Measurements from ENCODE around the gene NINJ2.
"Not testable (repeated sequence)": the region's sequence is repeated elsewhere in the genome, so short reads cannot be mapped to it uniquely, and the experiment has no call there.

Gene NINJ2

GRCh38 chr12:663293-663871, at the start of gene NINJ2:
NINJ2 (minus strand) TSS chr12:663445; CDS start chr12:663360, 85 bp downstream.
- H3K79me2 ChIP-seq (ENCODE audit: low read length) = no peaks in the 10 kb centered on the region
- H4K20me1 ChIP-seq (ENCODE audit: insufficient read depth, low read length) = no peaks in the 10 kb centered on the region
- H3K27ac ChIP-seq (ENCODE audit: low read length) = peak within 1 kb of the TSS; percentile 34
- H3K4me1 ChIP-seq (ENCODE audit: low read length) = peaks cover 85% of the 10 kb centered on the region
- no peaks in the 10 kb centered on the region for H3K9me3 ChIP-seq (ENCODE audit: insufficient read depth, low read length)
- peak within 1 kb of the TSS; percentile 74 for H3K4me2 ChIP-seq (ENCODE audit: low read length)
- H3K27me3 ChIP-seq (ENCODE audit: low read depth, low read length) = no peaks in the 10 kb centered on the region
- H3K9ac ChIP-seq (ENCODE audit: low read length) = peak within 1 kb of the TSS; percentile 59
- peak within 1 kb of the TSS; percentile 88 for H2AFZ ChIP-seq (ENCODE audit: low read depth, low read length)
- peaks cover 5% of the 10 kb centered on the region for H3K36me3 ChIP-seq (replicated peaks; ENCODE audit: low read depth, low read length)
- peak within 1 kb of the TSS; percentile 72 for H3K4me3 ChIP-seq (ENCODE audit: low read length)
- TF ChIP-seq EZH2phosphoT487 (IDR thresholded peaks at IDR 0.05; ENCODE audit: low read depth) = no peak
- TF ChIP-seq, protein P1, sequence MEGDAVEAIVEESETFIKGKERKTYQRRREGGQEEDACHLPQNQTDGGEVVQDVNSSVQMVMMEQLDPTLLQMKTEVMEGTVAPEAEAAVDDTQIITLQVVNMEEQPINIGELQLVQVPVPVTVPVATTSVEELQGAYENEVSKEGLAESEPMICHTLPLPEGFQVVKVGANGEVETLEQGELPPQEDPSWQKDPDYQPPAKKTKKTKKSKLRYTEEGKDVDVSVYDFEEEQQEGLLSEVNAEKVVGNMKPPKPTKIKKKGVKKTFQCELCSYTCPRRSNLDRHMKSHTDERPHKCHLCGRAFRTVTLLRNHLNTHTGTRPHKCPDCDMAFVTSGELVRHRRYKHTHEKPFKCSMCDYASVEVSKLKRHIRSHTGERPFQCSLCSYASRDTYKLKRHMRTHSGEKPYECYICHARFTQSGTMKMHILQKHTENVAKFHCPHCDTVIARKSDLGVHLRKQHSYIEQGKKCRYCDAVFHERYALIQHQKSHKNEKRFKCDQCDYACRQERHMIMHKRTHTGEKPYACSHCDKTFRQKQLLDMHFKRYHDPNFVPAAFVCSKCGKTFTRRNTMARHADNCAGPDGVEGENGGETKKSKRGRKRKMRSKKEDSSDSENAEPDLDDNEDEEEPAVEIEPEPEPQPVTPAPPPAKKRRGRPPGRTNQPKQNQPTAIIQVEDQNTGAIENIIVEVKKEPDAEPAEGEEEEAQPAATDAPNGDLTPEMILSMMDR (IDR thresholded peaks at IDR 0.05; ENCODE audit: low read depth, low read length) = no peak

GRCh38 chr12:712172-712863, 49.1 kb upstream of the NINJ2 start:
- no peaks in the 10 kb centered on the region for H3K27me3 ChIP-seq (ENCODE audit: low read depth, low read length)
- H4K20me1 ChIP-seq (ENCODE audit: insufficient read depth, low read length) = no peaks in the 10 kb centered on the region
- H3K36me3 ChIP-seq (replicated peaks; ENCODE audit: low read depth, low read length) = no peaks in the 10 kb centered on the region
- no peak for TF ChIP-seq EZH2phosphoT487 (IDR thresholded peaks at IDR 0.05; ENCODE audit: low read depth)
- TF ChIP-seq, protein P1 (IDR thresholded peaks at IDR 0.05; ENCODE audit: low read depth, low read length) = no peak
- H3K9ac ChIP-seq (ENCODE audit: low read length) = no peak overlapping the region
- H3K9me3 ChIP-seq (ENCODE audit: insufficient read depth, low read length) = no peaks in the 10 kb centered on the region
- no peak overlapping the region for H2AFZ ChIP-seq (ENCODE audit: low read depth, low read length)
- no peak overlapping the region for H3K4me2 ChIP-seq (ENCODE audit: low read length)
- no peaks in the 10 kb centered on the region for H3K4me1 ChIP-seq (ENCODE audit: low read length)
- H3K27ac ChIP-seq (ENCODE audit: low read length) = no peak overlapping the region
- H3K4me3 ChIP-seq (ENCODE audit: low read length) = no peak overlapping the region
- H3K79me2 ChIP-seq (ENCODE audit: low read length) = no peaks in the 10 kb centered on the region

DNA sequence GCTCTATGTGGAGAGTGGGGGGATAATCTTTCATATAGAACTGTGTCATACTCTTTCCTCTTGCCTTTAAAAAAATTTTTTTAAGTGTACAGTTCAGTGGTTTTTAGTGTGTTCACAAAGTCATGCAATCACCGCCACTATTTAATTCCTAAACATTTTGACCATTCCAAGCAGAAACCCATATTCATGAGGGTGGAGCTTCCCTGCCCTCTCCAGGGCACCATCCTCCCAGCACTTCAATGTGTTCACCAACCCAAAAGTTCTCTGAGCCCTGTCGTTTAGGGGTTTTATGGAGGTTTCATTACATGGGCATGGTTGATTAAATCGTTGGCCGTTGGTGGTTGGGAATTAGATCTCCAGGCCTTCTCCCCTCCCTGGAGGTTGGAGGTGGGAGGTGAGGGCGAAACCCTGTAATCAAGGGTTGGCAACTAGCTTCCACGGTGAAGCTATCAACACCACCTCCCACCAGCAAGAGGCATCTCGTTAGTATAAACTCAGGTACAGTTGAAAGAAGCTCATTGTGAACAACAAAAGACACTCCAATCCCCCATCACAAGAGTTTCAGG, 46.3 kb upstream of the NINJ2 start:
- Histone ChIP-seq H3K27ac (ENCODE audit: low read length) (no peak overlapping the region), H3K9me3 (ENCODE audit: insufficient read depth, low read length) (no peaks in the 10 kb centered on the region), H3K9ac (ENCODE audit: low read length) (no peak overlapping the region), H3K36me3 (replicated peaks; ENCODE audit: low read depth, low read length) (no peaks in the 10 kb centered on the region), H3K27me3 (ENCODE audit: low read depth, low read length) (no peaks in the 10 kb centered on the region), H3K79me2 (ENCODE audit: low read length) (no peaks in the 10 kb centered on the region), H3K4me1 (ENCODE audit: low read length) (peaks cover 14% of the 10 kb centered on the region), H3K4me2 (ENCODE audit: low read length) (no peak overlapping the region), H3K4me3 (ENCODE audit: low read length) (no peak overlapping the region), H2AFZ (ENCODE audit: low read depth, low read length) (no peak overlapping the region), H4K20me1 (ENCODE audit: insufficient read depth, low read length) (no peaks in the 10 kb centered on the region)
- no peak for TF ChIP-seq EZH2phosphoT487 (IDR thresholded peaks at IDR 0.05; ENCODE audit: low read depth)
- TF ChIP-seq, protein P1 (IDR thresholded peaks at IDR 0.05; ENCODE audit: low read depth, low read length) = no peak

DNA sequence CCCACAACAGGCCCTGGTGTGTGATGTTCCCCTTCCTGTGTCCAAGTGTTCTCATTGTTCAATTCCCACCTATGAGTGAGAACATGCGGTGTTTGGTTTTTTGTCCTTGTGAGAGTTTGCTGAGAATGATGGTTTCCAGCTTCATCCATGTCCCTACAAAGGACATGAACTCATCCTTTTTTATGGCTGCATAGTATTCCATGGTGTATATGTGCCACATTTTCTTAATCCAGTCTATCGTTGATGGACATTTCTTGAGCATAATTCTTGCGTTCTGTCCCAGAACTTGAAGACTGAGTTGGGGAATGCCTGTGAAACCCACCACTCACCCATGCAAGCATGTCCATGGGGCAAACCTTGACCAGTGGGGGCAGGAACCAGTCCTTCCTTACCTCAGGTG, 44.8 kb upstream of the NINJ2 start:
- not testable (repeated sequence) for H3K4me2 ChIP-seq (ENCODE audit: low read length); H3K9ac ChIP-seq (ENCODE audit: low read length); H4K20me1 ChIP-seq (ENCODE audit: insufficient read depth, low read length); H3K27ac ChIP-seq (ENCODE audit: low read length); H3K79me2 ChIP-seq (ENCODE audit: low read length); H3K4me3 ChIP-seq (ENCODE audit: low read length); H3K27me3 ChIP-seq (ENCODE audit: low read depth, low read length); H3K9me3 ChIP-seq (ENCODE audit: insufficient read depth, low read length); H2AFZ ChIP-seq (ENCODE audit: low read depth, low read length); H3K36me3 ChIP-seq (replicated peaks; ENCODE audit: low read depth, low read length)
- H3K4me1 ChIP-seq (ENCODE audit: low read length) = peaks cover 16% of the 10 kb centered on the region

Data from OCI-LY3 (cell line).